GM12872 (cell line): Measurements from ENCODE around the gene PRRG4.

ENCODE experiments used
- TF ChIP-seq, protein P1 (sequence below): IDR thresholded peaks from 3 replicates; pipeline ENCODE4 v1.5.1; 2011; ENCODE audit warnings: low read depth, mild to moderate bottlenecking, low read length, moderate library complexity; ENCODE audit not compliant: insufficient read depth

PRRG4 gene

GRCh38 chr11:32829680-32830412 lies at the start of gene PRRG4:
Gene PRRG4, plus strand, starts transcription at chr11:32829927. Its CDS starts 603 bp downstream, at chr11:32830530.
- TF ChIP-seq, protein P1, sequence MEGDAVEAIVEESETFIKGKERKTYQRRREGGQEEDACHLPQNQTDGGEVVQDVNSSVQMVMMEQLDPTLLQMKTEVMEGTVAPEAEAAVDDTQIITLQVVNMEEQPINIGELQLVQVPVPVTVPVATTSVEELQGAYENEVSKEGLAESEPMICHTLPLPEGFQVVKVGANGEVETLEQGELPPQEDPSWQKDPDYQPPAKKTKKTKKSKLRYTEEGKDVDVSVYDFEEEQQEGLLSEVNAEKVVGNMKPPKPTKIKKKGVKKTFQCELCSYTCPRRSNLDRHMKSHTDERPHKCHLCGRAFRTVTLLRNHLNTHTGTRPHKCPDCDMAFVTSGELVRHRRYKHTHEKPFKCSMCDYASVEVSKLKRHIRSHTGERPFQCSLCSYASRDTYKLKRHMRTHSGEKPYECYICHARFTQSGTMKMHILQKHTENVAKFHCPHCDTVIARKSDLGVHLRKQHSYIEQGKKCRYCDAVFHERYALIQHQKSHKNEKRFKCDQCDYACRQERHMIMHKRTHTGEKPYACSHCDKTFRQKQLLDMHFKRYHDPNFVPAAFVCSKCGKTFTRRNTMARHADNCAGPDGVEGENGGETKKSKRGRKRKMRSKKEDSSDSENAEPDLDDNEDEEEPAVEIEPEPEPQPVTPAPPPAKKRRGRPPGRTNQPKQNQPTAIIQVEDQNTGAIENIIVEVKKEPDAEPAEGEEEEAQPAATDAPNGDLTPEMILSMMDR: no peak

DNA sequence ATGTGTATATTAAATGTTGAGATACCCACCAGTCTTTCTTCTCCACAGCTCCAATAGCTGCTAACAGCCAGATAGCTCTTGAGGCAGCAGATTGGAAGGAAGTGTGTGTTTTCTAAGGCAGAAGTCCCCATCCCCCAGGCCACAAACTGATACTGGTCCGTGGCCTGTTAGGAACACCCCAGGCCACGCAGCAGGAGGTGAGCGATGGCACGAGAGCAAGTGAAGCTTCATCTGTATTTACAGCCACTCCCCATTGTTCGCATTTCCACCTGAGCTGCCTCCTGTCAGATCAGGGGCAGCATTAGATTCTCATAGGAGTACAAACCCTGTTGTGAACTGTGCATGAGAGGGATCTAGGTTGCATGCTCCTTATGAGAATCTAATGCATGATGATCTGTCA lies 48.0 kb upstream of the PRRG4 start:
- TF ChIP-seq, protein P1: no peak

- TF ChIP-seq, protein P1: no peak
Observed at GRCh38 chr11:32785262-32785661, 44.5 kb upstream of the PRRG4 start.

DNA sequence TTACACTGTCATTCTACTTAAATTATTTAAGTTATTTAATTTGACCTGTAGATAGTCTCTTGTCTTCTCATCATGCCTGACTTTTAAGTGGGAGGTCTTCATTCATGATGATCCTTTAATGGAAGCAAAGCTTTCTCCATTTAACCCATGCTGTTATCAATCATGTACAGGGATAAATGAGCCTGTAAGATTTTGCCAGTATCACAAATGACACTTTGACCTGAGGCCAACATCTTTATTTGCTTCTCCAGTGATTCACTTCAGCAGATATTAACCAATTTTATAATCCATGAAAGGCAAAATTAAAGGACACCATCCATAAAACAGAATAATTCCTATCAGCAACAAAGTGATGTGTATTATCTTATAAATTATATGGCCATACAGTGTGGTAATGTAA lies 42.9 kb upstream of the PRRG4 start:
- TF ChIP-seq, protein P1: no peak

DNA sequence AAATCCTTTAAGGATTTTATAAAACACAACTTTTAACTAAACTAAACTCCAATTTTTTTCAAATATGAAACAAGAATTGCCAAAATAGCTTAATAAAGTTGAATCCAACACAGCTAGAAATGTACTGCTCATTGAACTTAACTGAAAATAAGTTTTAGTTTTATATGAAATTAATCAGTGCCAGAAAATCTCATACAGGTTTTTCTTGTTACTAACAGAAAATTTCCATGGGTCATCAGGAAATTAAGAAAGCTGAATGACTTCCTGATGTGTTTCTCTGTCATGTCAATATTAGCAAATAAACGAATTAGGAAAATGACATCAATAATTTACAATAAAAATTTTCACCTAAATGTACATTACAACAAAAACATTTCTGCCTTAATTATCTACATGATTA lies 38.8 kb upstream of the PRRG4 start:
- TF ChIP-seq, protein P1: no peak

DNA sequence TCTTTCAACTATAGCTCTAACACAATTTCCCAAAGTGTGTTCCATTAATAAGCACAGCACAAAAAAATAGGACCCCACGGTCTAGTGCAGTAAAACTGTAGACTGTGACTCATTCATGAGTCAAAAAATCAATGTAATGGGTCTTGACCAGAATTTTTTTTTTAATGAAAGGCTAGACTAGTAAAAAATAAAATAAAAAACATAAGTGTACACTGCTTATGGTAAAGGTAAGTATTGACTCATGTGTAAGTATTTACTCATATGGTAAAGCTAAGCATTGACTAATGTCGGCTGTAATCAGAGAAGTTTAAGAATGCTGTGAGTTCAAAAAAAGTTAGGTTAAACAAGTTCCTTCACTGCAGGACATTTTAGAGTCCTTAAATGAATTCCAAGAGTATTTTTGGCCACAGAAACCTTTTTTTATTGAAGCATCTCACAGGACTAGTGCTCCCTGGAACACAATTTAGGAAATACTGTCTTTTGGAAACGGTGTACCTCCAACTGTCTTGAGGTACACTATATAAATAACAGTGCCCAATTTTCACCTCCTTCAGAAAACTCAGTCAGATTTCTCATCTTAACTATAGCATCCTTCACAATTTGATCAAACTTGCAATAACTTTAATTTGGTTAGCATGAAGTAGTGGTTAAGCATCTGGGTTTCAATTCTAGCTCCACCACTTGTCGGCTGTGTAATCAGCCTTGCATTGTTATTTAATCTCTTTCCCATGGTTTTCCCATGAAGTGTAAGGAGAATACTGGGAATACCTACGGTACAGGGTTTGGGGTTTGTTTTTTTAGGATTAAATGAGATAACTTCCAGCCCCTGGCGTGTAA lies 37.4 kb upstream of the PRRG4 start:
- TF ChIP-seq, protein P1: no peak

GRCh38 chr11:32792948-32793475 lies 36.7 kb upstream of the PRRG4 start:
- TF ChIP-seq, protein P1: peak; percentile 65
